Measurements from ENCODE around the gene RINL.

RINL gene

DNA sequence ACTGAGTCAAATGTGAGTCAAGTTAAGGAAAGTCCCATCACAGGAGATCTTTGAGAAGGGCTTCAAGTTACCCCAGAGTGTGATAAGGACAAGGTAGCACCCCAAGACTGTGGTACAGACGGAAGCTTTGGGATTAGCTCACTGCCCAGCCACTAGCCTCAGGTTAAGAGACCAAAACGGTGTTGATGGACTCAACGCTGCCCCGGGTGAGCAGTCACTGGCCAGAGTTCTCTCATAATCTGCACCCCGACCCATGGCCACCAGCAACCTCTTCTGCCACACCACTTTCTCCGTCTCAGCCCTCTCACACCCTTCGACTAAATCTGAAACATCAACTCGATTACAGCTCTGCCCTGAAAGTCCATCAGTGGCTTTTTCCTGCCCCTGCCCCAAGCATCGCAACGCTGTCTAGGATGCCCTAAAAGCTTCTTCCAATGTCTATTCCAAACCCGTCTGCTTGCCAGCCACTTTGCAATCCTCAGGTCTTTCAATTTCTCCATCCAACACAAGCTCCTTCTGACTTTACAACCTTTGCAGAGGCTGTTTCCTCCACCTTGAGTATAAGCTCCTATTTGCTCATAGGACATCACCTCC, 33.9 kb downstream of the RINL start:
- Histone ChIP-seq H3K36me3 (ENCODE audit: insufficient read depth, low read length) (peaks cover 99% of the 10 kb centered on the region), H3K27ac (ENCODE audit: low read depth, low read length, poor library complexity, severe bottlenecking) (no peak overlapping the region), H3K4me2 (ENCODE audit: low read length) (no peak overlapping the region), H3K4me1 (ENCODE audit: insufficient read depth, low read length, severe bottlenecking) (peaks cover 25% of the 10 kb centered on the region), H3K4me3 (ENCODE audit: low read depth, low read length, poor library complexity, severe bottlenecking) (no peak overlapping the region), H3K27me3 (ENCODE audit: insufficient read depth, low read length) (no peaks in the 10 kb centered on the region), H3K79me2 (ENCODE audit: insufficient read depth, low read length) (peaks cover 24% of the 10 kb centered on the region), H3K9ac (ENCODE audit: low read length) (no peak overlapping the region), H4K20me1 (ENCODE audit: insufficient read depth, low read length) (peaks cover 3% of the 10 kb centered on the region; the same call in 1 of the 2 replicates), H3K9me3 (ENCODE audit: low read length) (no peaks in the 10 kb centered on the region), H3F3A (ENCODE audit: insufficient read depth, low read length) (no peaks in the 10 kb centered on the region; the same call in 1 of the 2 replicates), H2AFZ (ENCODE audit: low read length) (no peak overlapping the region), H3K9me2 (ENCODE audit: low read depth, low read length) (no peaks in the 10 kb centered on the region)
- no peak for TF ChIP-seq EZH2 (IDR thresholded peaks at IDR 0.05; ENCODE audit: borderline replicate concordance, low read length)
- TF ChIP-seq CTCF (IDR thresholded peaks at IDR 0.05; ENCODE audit: low read length), result no peak

- H3K9me3 ChIP-seq (ENCODE audit: low read length), result no peaks in the 10 kb centered on the region
- peaks cover 20% of the 10 kb centered on the region for H3K4me1 ChIP-seq (ENCODE audit: insufficient read depth, low read length, severe bottlenecking)
- H3K27ac ChIP-seq (ENCODE audit: low read depth, low read length, poor library complexity, severe bottlenecking), result no peak overlapping the region
- H3K27me3 ChIP-seq (ENCODE audit: insufficient read depth, low read length), result no peaks in the 10 kb centered on the region
- TF ChIP-seq EZH2 (IDR thresholded peaks at IDR 0.05; ENCODE audit: borderline replicate concordance, low read length), result no peak
- H3F3A ChIP-seq (ENCODE audit: insufficient read depth, low read length), result no peaks in the 10 kb centered on the region; the same call in 1 of the 2 replicates
- H3K4me3 ChIP-seq (ENCODE audit: low read depth, low read length, poor library complexity, severe bottlenecking), result no peak overlapping the region
- H2AFZ ChIP-seq (ENCODE audit: low read length), result no peak overlapping the region
- peaks cover 15% of the 10 kb centered on the region for H3K79me2 ChIP-seq (ENCODE audit: insufficient read depth, low read length)
- H4K20me1 ChIP-seq (ENCODE audit: insufficient read depth, low read length), result peaks cover 3% of the 10 kb centered on the region; the same call in 1 of the 2 replicates
- H3K9ac ChIP-seq (ENCODE audit: low read length), result no peak overlapping the region
- H3K4me2 ChIP-seq (ENCODE audit: low read length), result no peak overlapping the region
- H3K36me3 ChIP-seq (ENCODE audit: insufficient read depth, low read length), result peaks cover 100% of the 10 kb centered on the region
- H3K9me2 ChIP-seq (ENCODE audit: low read depth, low read length), result no peaks in the 10 kb centered on the region
Observed at GRCh38 chr19:38843175-38843758, 34.8 kb downstream of the RINL start.

GRCh38 chr19:38842439-38843174, 35.5 kb downstream of the RINL start:
- peaks cover 8% of the 10 kb centered on the region for H3K79me2 ChIP-seq (ENCODE audit: insufficient read depth, low read length)
- no peak overlapping the region for H3K9ac ChIP-seq (ENCODE audit: low read length)
- no peak for TF ChIP-seq EZH2 (IDR thresholded peaks at IDR 0.05; ENCODE audit: borderline replicate concordance, low read length)
- no peak for TF ChIP-seq CTCF (IDR thresholded peaks at IDR 0.05; ENCODE audit: low read length)
- no peak overlapping the region for H3K4me3 ChIP-seq (ENCODE audit: low read depth, low read length, poor library complexity, severe bottlenecking)
- peaks cover 13% of the 10 kb centered on the region for H3K4me1 ChIP-seq (ENCODE audit: insufficient read depth, low read length, severe bottlenecking)
- H3K36me3 ChIP-seq (ENCODE audit: insufficient read depth, low read length), result peaks cover 100% of the 10 kb centered on the region
- no peak overlapping the region for H3K4me2 ChIP-seq (ENCODE audit: low read length)
- no peaks in the 10 kb centered on the region for H3K9me3 ChIP-seq (ENCODE audit: low read length)
- peaks cover 3% of the 10 kb centered on the region; the same call in 1 of the 2 replicates for H4K20me1 ChIP-seq (ENCODE audit: insufficient read depth, low read length)
- no peak overlapping the region for H3K27ac ChIP-seq (ENCODE audit: low read depth, low read length, poor library complexity, severe bottlenecking)
- peaks cover 4% of the 10 kb centered on the region; the same call in 1 of the 2 replicates for H3F3A ChIP-seq (ENCODE audit: insufficient read depth, low read length)
- H3K9me2 ChIP-seq (ENCODE audit: low read depth, low read length), result no peaks in the 10 kb centered on the region
- H3K27me3 ChIP-seq (ENCODE audit: insufficient read depth, low read length), result no peaks in the 10 kb centered on the region
- H2AFZ ChIP-seq (ENCODE audit: low read length), result no peak overlapping the region

All from OCI-LY1 (cell line).